Fibroblast of lung (primary cell): ENCODE measurements around the gene GAL.

Source experiments
- EZH2 ChIP-seq: IDR thresholded peaks from 2 replicates; pipeline ENCODE4 v1.5.1; 2012; ENCODE audit warnings: low read length, control low read depth, mild to moderate bottlenecking; ENCODE audit errors: missing control alignments
- TF ChIP-seq, protein P1 (sequence below), 2 donors: IDR thresholded peaks in 1 of 2; conservative IDR thresholded peaks in 1 of 2; 1 replicate in 1 of 2; 2 replicates in 1 of 2; pipeline ENCODE4 v1.5.1; 2011 to 2012; ENCODE audit warnings: low read length in 2 of 2, control low read depth in 1 of 2, inconsistent platforms in 1 of 2, low read depth in 1 of 2, mild to moderate bottlenecking in 1 of 2

DNA sequence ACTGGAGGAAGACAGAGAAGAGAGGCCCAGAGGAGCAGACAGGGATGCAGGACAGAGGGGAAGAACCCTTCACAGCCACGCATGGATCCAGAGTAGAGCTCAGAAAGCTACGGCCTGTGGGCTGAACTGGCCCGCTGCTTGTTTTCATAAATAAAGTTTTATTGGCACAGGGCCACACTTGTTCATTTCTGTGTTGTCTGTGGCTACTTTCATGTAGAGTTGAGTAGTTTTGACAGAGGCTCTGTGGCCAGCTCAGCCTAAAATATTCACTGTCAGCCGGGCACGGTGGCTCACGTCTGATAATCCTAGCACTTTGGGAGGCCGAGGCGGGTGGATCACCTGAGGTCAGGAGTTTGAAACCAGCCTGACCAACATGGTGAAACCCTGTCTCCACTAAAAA, 26.2 kb upstream of the GAL start:
- TF ChIP-seq, protein P1, sequence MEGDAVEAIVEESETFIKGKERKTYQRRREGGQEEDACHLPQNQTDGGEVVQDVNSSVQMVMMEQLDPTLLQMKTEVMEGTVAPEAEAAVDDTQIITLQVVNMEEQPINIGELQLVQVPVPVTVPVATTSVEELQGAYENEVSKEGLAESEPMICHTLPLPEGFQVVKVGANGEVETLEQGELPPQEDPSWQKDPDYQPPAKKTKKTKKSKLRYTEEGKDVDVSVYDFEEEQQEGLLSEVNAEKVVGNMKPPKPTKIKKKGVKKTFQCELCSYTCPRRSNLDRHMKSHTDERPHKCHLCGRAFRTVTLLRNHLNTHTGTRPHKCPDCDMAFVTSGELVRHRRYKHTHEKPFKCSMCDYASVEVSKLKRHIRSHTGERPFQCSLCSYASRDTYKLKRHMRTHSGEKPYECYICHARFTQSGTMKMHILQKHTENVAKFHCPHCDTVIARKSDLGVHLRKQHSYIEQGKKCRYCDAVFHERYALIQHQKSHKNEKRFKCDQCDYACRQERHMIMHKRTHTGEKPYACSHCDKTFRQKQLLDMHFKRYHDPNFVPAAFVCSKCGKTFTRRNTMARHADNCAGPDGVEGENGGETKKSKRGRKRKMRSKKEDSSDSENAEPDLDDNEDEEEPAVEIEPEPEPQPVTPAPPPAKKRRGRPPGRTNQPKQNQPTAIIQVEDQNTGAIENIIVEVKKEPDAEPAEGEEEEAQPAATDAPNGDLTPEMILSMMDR (conservative IDR thresholded peaks at IDR 0.05 in 1 of 2, IDR thresholded peaks at IDR 0.05 in 1 of 2; ENCODE audit: low read depth in 1 of 2, low read length in 2 of 2), result no peak
- no peak for TF ChIP-seq EZH2
